Caco-2 (cell line): Measurements from ENCODE around the gene GPC6. TPM values are rescaled to one million over a fixed set of nuclear protein-coding genes. Genes with fewer than 3 reads are reported as not detected.

Experiments
- BruUV-seq: library from RNA; stranded (reverse); fragments of 400-500 nt; replicated peaks from 2 replicates; lab custom pipeline; 2021; lab: Mats Ljungman, UMichigan
- CTCF ChIA-PET: fragments of 300-600 bp; sonication (Branson Sonifier 250); formaldehyde crosslinking; loops from one replicate; lab custom pipeline; 2022; ENCODE audit warnings: antibody characterized with exemption; lab: Charles Lee
- POLR2A ChIA-PET: fragments of 300-600 bp; sonication (Branson Sonifier 250); formaldehyde crosslinking; loops from one replicate; lab custom pipeline; 2022; ENCODE audit warnings: antibody characterized with exemption; lab: Charles Lee
- DNase-seq, 2 experiments: peaks; one replicate each; pipeline versions ENCODE4 v3.0.0 to v3.0.0-alpha.2; 2020 to 2022
- H3K27me3 ChIP-seq: replicated peaks from 2 replicates; pipeline ENCODE4 v1.6.0; 2011; ENCODE audit warnings: low read length; ENCODE audit not compliant: control insufficient read depth, insufficient read depth
- H3K36me3 ChIP-seq: 2 replicates; pipeline ENCODE4 v1.5.1; 2011; ENCODE audit warnings: low read length; ENCODE audit not compliant: control insufficient read depth, insufficient read depth
- H3K4me1 ChIP-seq: fragments of 250-450 bp; sonication (Bioruptor Pico); 2 replicates; pipeline ENCODE4 v1.5.1; 2020; ENCODE audit warnings: mild to moderate bottlenecking
- H3K4me3 ChIP-seq: 2 replicates; pipeline ENCODE4 v1.5.1; 2011; ENCODE audit warnings: low read depth, mild to moderate bottlenecking, control low read depth, low read length
- H3K9me3 ChIP-seq: fragments of 250-450 bp; sonication (Bioruptor Pico); 2 replicates; pipeline ENCODE4 v1.5.1; 2020; ENCODE audit warnings: mild to moderate bottlenecking, moderate library complexity
- H3K27ac Mint-ChIP-seq: one replicate; pipeline ENCODE4 v1.8.0; 2022; ENCODE audit warnings: mixed read lengths; ENCODE audit not compliant: unreplicated experiment
- H3K27me3 Mint-ChIP-seq: one replicate; pipeline ENCODE4 v1.8.0; 2022; ENCODE audit warnings: mixed read lengths; ENCODE audit not compliant: insufficient read depth, unreplicated experiment
- H3K36me3 Mint-ChIP-seq: one replicate; pipeline ENCODE4 v1.8.0; 2022; ENCODE audit warnings: mild to moderate bottlenecking, mixed read lengths; ENCODE audit not compliant: insufficient read depth, unreplicated experiment
- H3K4me1 Mint-ChIP-seq: one replicate; pipeline ENCODE4 v1.8.0; 2022; ENCODE audit warnings: low read depth, mixed read lengths; ENCODE audit not compliant: unreplicated experiment
- H3K4me3 Mint-ChIP-seq: one replicate; pipeline ENCODE4 v1.8.0; 2022; ENCODE audit warnings: mild to moderate bottlenecking, moderate library complexity, mixed read lengths; ENCODE audit not compliant: unreplicated experiment
- H3K9me3 Mint-ChIP-seq: one replicate; pipeline ENCODE4 v1.8.0; 2022; ENCODE audit warnings: mixed read lengths; ENCODE audit not compliant: unreplicated experiment
- intact Hi-C: fragments of 100-400 bp; cut with micrococcal nuclease; formaldehyde crosslinking; loops from one replicate; pipeline ENCODE4 v1.10.0; 2022; ENCODE audit not compliant: unreplicated experiment
- total RNA-seq: library from RNA; stranded (reverse); gene quantifications from 2 replicates; pipeline ENCODE4 v1.2.3, GENCODE V29; 2022
- TF ChIP-seq, protein P1 (sequence below), 2 experiments: fragments of 200-600 bp in 1 of 2; IDR thresholded peaks; 1 replicate in 1 of 2; 2 replicates in 1 of 2; pipeline versions ENCODE4 v1.5.1 to v1.8.0; 2011 to 2022; ENCODE audit warnings: antibody characterized with exemption in 1 of 2, control low read depth in 1 of 2, inconsistent platforms in 1 of 2, low read depth in 1 of 2, low read length in 1 of 2, mild to moderate bottlenecking in 1 of 2, moderate library complexity in 1 of 2; ENCODE audit not compliant: insufficient read depth in 1 of 2, severe bottlenecking in 1 of 2, unreplicated experiment in 1 of 2

Gene GPC6
- total RNA-seq, 1 experiment from 2014 or later = 0.16 TPM

DNA sequence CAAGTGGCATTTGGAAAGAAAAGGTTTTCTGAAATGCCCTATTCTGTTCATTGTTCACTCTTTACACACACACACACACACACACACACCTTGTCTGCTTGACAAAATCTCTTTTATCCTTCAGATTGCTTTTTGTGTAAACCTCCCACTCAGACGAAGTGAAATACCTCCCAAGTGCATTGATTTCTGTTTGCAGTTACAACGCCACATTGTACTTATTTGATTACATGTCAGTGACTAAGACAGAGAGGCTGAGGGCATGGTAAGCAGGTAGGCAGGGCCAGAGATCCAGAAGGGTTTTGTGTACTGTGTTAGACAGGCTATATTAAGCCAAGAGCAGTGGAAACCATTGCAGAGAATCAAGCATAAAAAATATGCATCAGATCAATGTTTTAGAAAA, 561.8 kb downstream of the GPC6 start:
- Mint-ChIP-seq H3K4me1 (no peaks in the 10 kb centered on the region), H3K4me3 (no peak overlapping the region), H3K27ac (no peak overlapping the region), H3K36me3 (no peaks in the 10 kb centered on the region), H3K9me3 (no peaks in the 10 kb centered on the region), H3K27me3 (no peaks in the 10 kb centered on the region)
- no peak overlapping the region for H3K4me3 ChIP-seq
- no peaks in the 10 kb centered on the region for H3K4me1 ChIP-seq
- intact Hi-C loops = no loop called here
- no TSS peak for BruUV-seq
- H3K9me3 ChIP-seq = no peaks in the 10 kb centered on the region
- TF ChIP-seq, protein P1, sequence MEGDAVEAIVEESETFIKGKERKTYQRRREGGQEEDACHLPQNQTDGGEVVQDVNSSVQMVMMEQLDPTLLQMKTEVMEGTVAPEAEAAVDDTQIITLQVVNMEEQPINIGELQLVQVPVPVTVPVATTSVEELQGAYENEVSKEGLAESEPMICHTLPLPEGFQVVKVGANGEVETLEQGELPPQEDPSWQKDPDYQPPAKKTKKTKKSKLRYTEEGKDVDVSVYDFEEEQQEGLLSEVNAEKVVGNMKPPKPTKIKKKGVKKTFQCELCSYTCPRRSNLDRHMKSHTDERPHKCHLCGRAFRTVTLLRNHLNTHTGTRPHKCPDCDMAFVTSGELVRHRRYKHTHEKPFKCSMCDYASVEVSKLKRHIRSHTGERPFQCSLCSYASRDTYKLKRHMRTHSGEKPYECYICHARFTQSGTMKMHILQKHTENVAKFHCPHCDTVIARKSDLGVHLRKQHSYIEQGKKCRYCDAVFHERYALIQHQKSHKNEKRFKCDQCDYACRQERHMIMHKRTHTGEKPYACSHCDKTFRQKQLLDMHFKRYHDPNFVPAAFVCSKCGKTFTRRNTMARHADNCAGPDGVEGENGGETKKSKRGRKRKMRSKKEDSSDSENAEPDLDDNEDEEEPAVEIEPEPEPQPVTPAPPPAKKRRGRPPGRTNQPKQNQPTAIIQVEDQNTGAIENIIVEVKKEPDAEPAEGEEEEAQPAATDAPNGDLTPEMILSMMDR (IDR thresholded peaks at IDR 0.05; ENCODE audit: insufficient read depth in 1 of 2, low read depth in 1 of 2, low read length in 1 of 2, severe bottlenecking in 1 of 2, unreplicated experiment in 1 of 2) = no peak
- no peaks in the 10 kb centered on the region for H3K36me3 ChIP-seq
- ChIA-PET CTCF (no interaction called here), POLR2A (no interaction called here)
- H3K27me3 ChIP-seq = no peaks in the 10 kb centered on the region
- no peak for DNase-seq

- H3K36me3 ChIP-seq = no peaks in the 10 kb centered on the region
- H3K36me3 Mint-ChIP-seq = no peaks in the 10 kb centered on the region
- DNase-seq = no peak
- ChIA-PET POLR2A (no interaction called here), CTCF (no interaction called here)
- no peaks in the 10 kb centered on the region for H3K27me3 ChIP-seq
- no peak overlapping the region for H3K4me3 Mint-ChIP-seq
- intact Hi-C loops = no loop called here
- no peak overlapping the region for H3K4me3 ChIP-seq
- no peaks in the 10 kb centered on the region for H3K9me3 ChIP-seq
- H3K9me3 Mint-ChIP-seq = no peaks in the 10 kb centered on the region
- H3K4me1 Mint-ChIP-seq = no peaks in the 10 kb centered on the region
- H3K4me1 ChIP-seq = no peaks in the 10 kb centered on the region
- H3K27ac Mint-ChIP-seq = no peak overlapping the region
- H3K27me3 Mint-ChIP-seq = no peaks in the 10 kb centered on the region
- BruUV-seq = no TSS peak
- TF ChIP-seq, protein P1 (IDR thresholded peaks at IDR 0.05; ENCODE audit: insufficient read depth in 1 of 2, low read depth in 1 of 2, low read length in 1 of 2, severe bottlenecking in 1 of 2, unreplicated experiment in 1 of 2) = no peak
These were observed 562.5 kb downstream of the GPC6 start for GRCh38 chr13:93789058-93789457.

DNA sequence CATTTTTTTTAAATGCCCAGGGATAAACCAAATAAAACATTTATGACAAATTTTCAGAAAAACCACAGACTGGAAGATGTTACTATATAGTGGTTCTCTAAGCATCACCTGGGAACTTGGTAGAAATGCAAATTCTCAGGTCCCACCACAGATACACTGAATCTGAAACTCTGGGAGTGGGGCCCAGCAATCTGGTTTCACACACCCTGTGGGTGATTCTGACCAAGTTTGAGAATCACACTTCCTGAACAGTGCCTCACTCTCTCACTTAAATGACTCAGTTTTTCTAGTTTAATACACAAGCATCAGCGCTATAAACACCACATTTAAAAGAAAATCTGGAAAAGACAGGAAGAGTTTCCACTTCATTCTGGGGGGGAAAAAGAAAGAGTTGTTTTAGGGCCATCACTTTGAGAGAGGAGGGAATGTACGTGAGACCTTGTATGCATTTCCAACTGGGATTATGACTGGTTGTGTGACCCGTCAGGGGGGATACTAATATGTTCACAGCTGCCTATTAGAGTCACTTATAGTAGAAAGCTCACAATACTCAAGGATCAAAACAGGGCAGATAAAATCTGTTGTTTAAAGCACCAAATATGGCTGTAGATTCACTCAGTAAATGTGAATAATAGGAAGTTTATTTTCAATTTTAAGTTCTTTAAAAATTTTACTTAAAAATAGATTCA, 567.7 kb downstream of the GPC6 start:
- CTCF ChIA-PET = no interaction called here
- intact Hi-C loops = no loop called here
- Histone ChIP-seq H3K4me1 (no peaks in the 10 kb centered on the region), H3K36me3 (no peaks in the 10 kb centered on the region), H3K27me3 (no peaks in the 10 kb centered on the region; the same call in 1 of the 2 replicates), H3K4me3 (no peak overlapping the region), H3K9me3 (no peaks in the 10 kb centered on the region)
- no peaks in the 10 kb centered on the region for H3K27me3 Mint-ChIP-seq
- TF ChIP-seq, protein P1 (IDR thresholded peaks at IDR 0.05; ENCODE audit: insufficient read depth in 1 of 2, low read depth in 1 of 2, low read length in 1 of 2, severe bottlenecking in 1 of 2, unreplicated experiment in 1 of 2) = no peak
- H3K27ac Mint-ChIP-seq = no peak overlapping the region
- H3K9me3 Mint-ChIP-seq = no peaks in the 10 kb centered on the region
- POLR2A ChIA-PET = no interaction called here
- H3K36me3 Mint-ChIP-seq = no peaks in the 10 kb centered on the region
- no TSS peak for BruUV-seq
- DNase-seq = no peak
- no peak overlapping the region for H3K4me3 Mint-ChIP-seq
- no peaks in the 10 kb centered on the region for H3K4me1 Mint-ChIP-seq
